Measurements from ENCODE around the gene ZNF609. TPM values are rescaled to one million over a fixed set of nuclear protein-coding genes. Genes with fewer than 3 reads are reported as not detected.

ZNF609 gene
- total RNA-seq, 2 donors from 2014 or later, result 13.4 to 23.7 TPM

- Histone ChIP-seq H3K9me3 (no peaks in the 10 kb centered on the region), H3K27me3 (no peaks in the 10 kb centered on the region), H3K4me1 (peaks cover 0 to 32% of the 10 kb centered on the region in 2 donors), H3K36me3 (no peaks in the 10 kb centered on the region), H3K27ac (no peak overlapping the region), H3K4me3 (no peak overlapping the region)
- TF ChIP-seq CTCF (IDR thresholded peaks at IDR 0.05), result no peak
- no peak for DNase-seq (ENCODE audit: low spot score)
Observed at GRCh38 chr15:64507845-64508244, 47.5 kb downstream of the ZNF609 start.

- no peaks in the 10 kb centered on the region for H3K9me3 ChIP-seq
- no peaks in the 10 kb centered on the region for H3K36me3 ChIP-seq
- no peak for TF ChIP-seq CTCF (IDR thresholded peaks at IDR 0.05)
- DNase-seq (ENCODE audit: low spot score), result no peak
- no peaks in the 10 kb centered on the region for H3K27me3 ChIP-seq
- H3K4me1 ChIP-seq, result peaks cover 0 to 4% of the 10 kb centered on the region in 2 donors
- no peak overlapping the region for H3K27ac ChIP-seq
- no peak overlapping the region for H3K4me3 ChIP-seq
Observed at GRCh38 chr15:64513823-64514222, 53.4 kb downstream of the ZNF609 start.

GRCh38 chr15:64515196-64515595, 54.8 kb downstream of the ZNF609 start:
- H3K4me1 ChIP-seq, result peaks cover 0 to 4% of the 10 kb centered on the region in 2 donors

GRCh38 chr15:64515825-64516224, 55.4 kb downstream of the ZNF609 start:
- TF ChIP-seq CTCF (IDR thresholded peaks at IDR 0.05), result no peak
- Histone ChIP-seq H3K4me1 (peaks cover 0 to 6% of the 10 kb centered on the region in 2 donors), H3K27me3 (no peaks in the 10 kb centered on the region), H3K27ac (no peak overlapping the region), H3K36me3 (no peaks in the 10 kb centered on the region), H3K4me3 (no peak overlapping the region), H3K9me3 (no peaks in the 10 kb centered on the region)
- no peak for DNase-seq (ENCODE audit: low spot score)

More at GRCh38 chr15:64515196-64515595, 54.8 kb downstream of the ZNF609 start:
- Histone ChIP-seq H3K27ac (no peak overlapping the region), H3K36me3 (no peaks in the 10 kb centered on the region), H3K4me3 (no peak overlapping the region), H3K27me3 (no peaks in the 10 kb centered on the region), H3K9me3 (no peaks in the 10 kb centered on the region)
- no peak for DNase-seq (ENCODE audit: low spot score)
- TF ChIP-seq CTCF (IDR thresholded peaks at IDR 0.05), result no peak

GRCh38 chr15:64519897-64520296, 59.5 kb downstream of the ZNF609 start:
- Histone ChIP-seq H3K27me3 (no peaks in the 10 kb centered on the region), H3K4me1 (peaks cover 0 to 18% of the 10 kb centered on the region in 2 donors), H3K9me3 (no peaks in the 10 kb centered on the region), H3K36me3 (no peaks in the 10 kb centered on the region), H3K27ac (no peak overlapping the region), H3K4me3 (no peak overlapping the region)
- no peak for DNase-seq (ENCODE audit: low spot score)
- TF ChIP-seq CTCF (IDR thresholded peaks at IDR 0.05), result no peak

GRCh38 chr15:64521201-64521600, 60.8 kb downstream of the ZNF609 start:
- Histone ChIP-seq H3K27me3 (no peaks in the 10 kb centered on the region), H3K4me3 (no peak overlapping the region), H3K36me3 (no peaks in the 10 kb centered on the region), H3K9me3 (no peaks in the 10 kb centered on the region), H3K27ac (peak overlapping the region in 1 of 2 donors; percentile 49), H3K4me1 (peaks cover 0 to 14% of the 10 kb centered on the region in 2 donors)
- TF ChIP-seq CTCF (IDR thresholded peaks at IDR 0.05), result no peak
- DNase-seq (ENCODE audit: low spot score), result no peak
